HT-29 (cell line): ENCODE results near the gene FAM78A. TPM values are rescaled to one million over a fixed set of nuclear protein-coding genes. Genes with fewer than 3 reads are reported as not detected.

Source experiments
- DNase-seq: peaks from one replicate; pipeline ENCODE4 v3.0.0-alpha.2; 2015; ENCODE audit warnings: low spot score
- total RNA-seq: library from RNA; depleted of rRNA; stranded (reverse); fragments of >200 nt; shearing (Covaris generic); gene quantifications from 2 replicates; pipeline ENCODE4 v1.2.3, GENCODE V29; 2014

Gene FAM78A
- total RNA-seq, 1 experiment from 2014 or later: 1.2 TPM

GRCh38 chr9:131303381-131304321 is 27.3 kb upstream of the FAM78A start:
- no peak for DNase-seq

- no peak for DNase-seq
Measured at GRCh38 chr9:131302244-131303075, 26.1 kb upstream of the FAM78A start.

GRCh38 chr9:131300444-131300843 is 24.1 kb upstream of the FAM78A start:
- DNase-seq: no peak

GRCh38 chr9:131299961-131300347 is 23.6 kb upstream of the FAM78A start:
- DNase-seq: no peak

- DNase-seq: no peak
Measured at GRCh38 chr9:131299346-131299960, 23.1 kb upstream of the FAM78A start.

GRCh38 chr9:131298816-131299215 is 22.5 kb upstream of the FAM78A start:
- DNase-seq: no peak

- DNase-seq: no peak
Measured at GRCh38 chr9:131298341-131298740, 22.0 kb upstream of the FAM78A start.

- no peak for DNase-seq
Measured at GRCh38 chr9:131297903-131298302, 21.6 kb upstream of the FAM78A start.

GRCh38 chr9:131296906-131297500 is 20.7 kb upstream of the FAM78A start:
- no peak for DNase-seq

GRCh38 chr9:131296460-131296859 is 20.1 kb upstream of the FAM78A start:
- no peak for DNase-seq

- DNase-seq: no peak
Measured at GRCh38 chr9:131292937-131293336, 16.6 kb upstream of the FAM78A start.

- no peak for DNase-seq
Measured at GRCh38 chr9:131291795-131292315, 15.5 kb upstream of the FAM78A start.

- DNase-seq: no peak
Measured at GRCh38 chr9:131290767-131291370, 14.6 kb upstream of the FAM78A start.

- DNase-seq: no peak
Measured at GRCh38 chr9:131290036-131290766, 13.9 kb upstream of the FAM78A start.

- DNase-seq: no peak
Measured at GRCh38 chr9:131289301-131290035, 13.2 kb upstream of the FAM78A start, which contains the start of gene PLPP7. PLPP7 (plus strand) TSS chr9:131289723; CDS start chr9:131289998, 275 bp downstream.

GRCh38 chr9:131288217-131288616 is 11.9 kb upstream of the FAM78A start:
- DNase-seq: no peak

GRCh38 chr9:131287359-131287758 is 11.0 kb upstream of the FAM78A start:
- no peak for DNase-seq

- DNase-seq: no peak
Measured at GRCh38 chr9:131284856-131285255, 8.5 kb upstream of the FAM78A start.

- no peak for DNase-seq
Measured at GRCh38 chr9:131282688-131283422, 6.5 kb upstream of the FAM78A start.
